GM12878 (cell line): ENCODE measurements around the gene OGFOD3. TPM values are rescaled to one million over a fixed set of nuclear protein-coding genes. Genes with fewer than 3 reads are reported as not detected.

ENCODE experiments used
- ATAC-seq: fragments of 200-7000 bp; cut with Tn5 transposase; 3 replicates; pipeline ENCODE4 v1.9.1; 2020; ENCODE audit warnings: mild to moderate bottlenecking, moderate library complexity
- BruUV-seq: library from RNA; stranded (reverse); fragments of 400-500 nt; replicated peaks from 2 replicates; lab custom pipeline; 2021; lab: Mats Ljungman, UMichigan
- CTCF ChIA-PET: fragments of 300-600 bp; sonication (Branson Sonifier 250); formaldehyde crosslinking; extraction: SDS; loops from one replicate; lab custom pipeline; 2021; ENCODE audit warnings: inconsistent platforms; lab: Yijun Ruan, JAX
- POLR2A ChIA-PET: fragments of 350-600 bp; formaldehyde crosslinking; extraction: SDS; loops from one replicate; lab custom pipeline; 2021; ENCODE audit warnings: inconsistent platforms; lab: Charles Lee
- RAD21 ChIA-PET: fragments of 300-600 bp; sonication (Branson Sonifier 250); formaldehyde crosslinking; loops from one replicate; lab custom pipeline; 2023; ENCODE audit warnings: antibody characterized with exemption; ENCODE audit not compliant: unreplicated experiment; lab: Charles Lee
- SMC1A ChIA-PET: fragments of 300-600 bp; sonication (Branson Sonifier 250); formaldehyde crosslinking; loops from one replicate; lab custom pipeline; 2023; ENCODE audit not compliant: unreplicated experiment, uncharacterized antibody; lab: Charles Lee
- DNase-seq: peaks from one replicate; pipeline ENCODE4 v3.0.0-alpha.2; 2011; ENCODE audit warnings: low read depth, low spot score
- FAIRE-seq: peaks from 3 replicates; lab custom pipeline; 2011; peaks lifted over from hg19 to GRCh38; lab: Jason Lieb, UNC
- H2AFZ ChIP-seq: 2 replicates; pipeline ENCODE4 v1.6.0; 2011; ENCODE audit warnings: low read depth, low read length, control low read depth; ENCODE audit not compliant: control insufficient read depth
- H3K27ac ChIP-seq: 2 replicates; pipeline ENCODE4 v1.5.1; 2011; ENCODE audit warnings: control low read depth; ENCODE audit not compliant: control insufficient read depth, insufficient read depth
- H3K27me3 ChIP-seq, 2 experiments: replicated peaks in 1 of 2; 2 replicates each; pipeline versions ENCODE4 v1.6.0 to v1.6.1; 2011; ENCODE audit warnings: low read length in 1 of 2; ENCODE audit not compliant: control insufficient read depth in 2 of 2, insufficient read depth in 2 of 2
- H3K36me3 ChIP-seq, 2 experiments: 2 replicates each; pipeline ENCODE4 v1.5.1; 2011; ENCODE audit warnings: low read length in 1 of 2; ENCODE audit not compliant: control insufficient read depth in 2 of 2, insufficient read depth in 2 of 2
- H3K4me1 ChIP-seq: 2 replicates; pipeline ENCODE4 v1.6.1; 2011; ENCODE audit warnings: mild to moderate bottlenecking, low read length, moderate library complexity, mixed read lengths; ENCODE audit not compliant: control insufficient read depth, insufficient read depth
- H3K4me2 ChIP-seq: 2 replicates; pipeline ENCODE4 v1.6.0; 2011; ENCODE audit warnings: control low read depth; ENCODE audit not compliant: control insufficient read depth, insufficient read depth
- H3K4me3 ChIP-seq: fragments of 200-600 bp; sonication (generic); 2 replicates; pipeline ENCODE4 v1.5.1; 2016
- H3K79me2 ChIP-seq: 2 replicates; pipeline ENCODE4 v1.6.0; 2011; ENCODE audit warnings: low read length; ENCODE audit not compliant: control insufficient read depth, insufficient read depth
- H3K9ac ChIP-seq: 2 replicates; pipeline ENCODE4 v1.8.0; 2011; ENCODE audit warnings: low read length, control low read depth, mixed read lengths; ENCODE audit not compliant: control insufficient read depth, insufficient read depth
- H3K9me3 ChIP-seq: replicated peaks from 3 replicates; pipeline ENCODE4 v1.5.1; 2011; ENCODE audit warnings: mild to moderate bottlenecking, low read length; ENCODE audit not compliant: control insufficient read depth, insufficient read depth
- H4K20me1 ChIP-seq: 2 replicates; pipeline ENCODE4 v1.6.0; 2011; ENCODE audit not compliant: control insufficient read depth, insufficient read depth
- BCL11A ChIP-seq: IDR thresholded peaks from 2 replicates; pipeline ENCODE4 v1.6.1; 2011; ENCODE audit warnings: low read depth, low read length
- CBFB ChIP-seq: IDR thresholded peaks from 2 replicates; pipeline ENCODE4 v1.6.1; 2016; ENCODE audit warnings: antibody characterized with exemption, low read depth
- CEBPB ChIP-seq, 2 experiments: fragments of 150-350 bp in 1 of 2; IDR thresholded peaks; 2 replicates each; pipeline ENCODE4 v1.6.1; 2012 to 2014; ENCODE audit warnings: low read depth in 2 of 2, low read length in 2 of 2, borderline replicate concordance in 1 of 2, inconsistent platforms in 1 of 2
- GABPA ChIP-seq: IDR thresholded peaks from 2 replicates; pipeline ENCODE4 v1.6.1; 2014; ENCODE audit warnings: antibody characterized with exemption, low read depth, mild to moderate bottlenecking, inconsistent platforms
- HDAC2 ChIP-seq: fragments of 200-600 bp; sonication (generic); IDR thresholded peaks from 2 replicates; pipeline ENCODE4 v1.6.1; 2017
- MLLT1 ChIP-seq: fragments of 450-650 bp; IDR thresholded peaks from 2 replicates; pipeline ENCODE4 v1.6.1; 2016; ENCODE audit warnings: mild to moderate bottlenecking
- MTA3 ChIP-seq: IDR thresholded peaks from 2 replicates; pipeline ENCODE4 v1.6.1; 2012; ENCODE audit warnings: low read length, inconsistent platforms, borderline replicate concordance
- PAX5 ChIP-seq: IDR thresholded peaks from 2 replicates; pipeline ENCODE4 v1.6.1; 2011; ENCODE audit warnings: low read depth, low read length, borderline replicate concordance
- WGBS: methylation state at CpG from one replicate; pipeline ENCODE4 v1.1.6; 2016; ENCODE audit warnings: low lambda C conversion rate; ENCODE audit not compliant: insufficient replicate concordance, insufficient coverage; ENCODE audit errors: missing lambda C conversion rate; 5-methylcytosine and 5-hydroxymethylcytosine counted together
- in situ Hi-C: fragments of 300-500 bp; cut with MboI; formaldehyde crosslinking; loops from 9 replicates; pipeline ENCODE4 v1.14.3; 2018; ENCODE audit warnings: mixed read lengths
- intact Hi-C: fragments of 100-400 bp; cut with micrococcal nuclease; formaldehyde crosslinking; loops from one replicate; pipeline ENCODE4 v1.14.2; 2022; ENCODE audit not compliant: unreplicated experiment
- polyA plus RNA-seq, 11 experiments: library from polyadenylated mRNA; depleted of rRNA in 4 of 11; unstranded in 6 of 11; stranded (reverse) in 5 of 11; fragments of >200 nt; fragmentation: Nextera tagmentation in 4 of 11; fragmentation: Illumina TruSeq in 1 of 11; extraction: Ambion mirVana in 4 of 11; extraction: Trizol in 1 of 11; gene quantifications; 1 replicate in 1 of 11; 2 replicates in 10 of 11; pipeline versions ENCODE4 v1.2.1 to v1.2.3, GENCODE V29; 2011 to 2016; ENCODE audit warnings: inconsistent platforms in 2 of 11, missing spikeins in 2 of 11, low read depth in 1 of 11
- total RNA-seq, 4 experiments: library from RNA; depleted of rRNA in 3 of 4; stranded (reverse); fragments of >200 nt in 3 of 4; fragmentation: Illumina TruSeq in 1 of 4; extraction: Trizol in 1 of 4; gene quantifications; 2 replicates each; pipeline versions ENCODE4 v1.2.1 to v1.2.3, GENCODE V29; 2013 to 2021
- TF ChIP-seq, protein P1 (sequence below): IDR thresholded peaks from 2 replicates; pipeline ENCODE4 v1.6.1; 2012; ENCODE audit warnings: low read depth, low read length, improper control_type of control experiment
- TF ChIP-seq, protein P2 (sequence below): fragments of 450-650 bp; IDR thresholded peaks from 2 replicates; pipeline ENCODE4 v1.6.1; 2016; ENCODE audit warnings: mild to moderate bottlenecking
- TF ChIP-seq, protein P3 (sequence below): fragments of 150-350 bp; IDR thresholded peaks from 2 replicates; pipeline ENCODE4 v1.6.1; 2014; ENCODE audit warnings: mild to moderate bottlenecking, low read depth, low read length

Gene OGFOD3
- total and polyA plus RNA-seq, 10 of the 15 experiments (the other 5 are each of a cell fraction or from before 2014, with no cell fraction given), result 0.48 to 28.4 (median 18.3) TPM

DNA sequence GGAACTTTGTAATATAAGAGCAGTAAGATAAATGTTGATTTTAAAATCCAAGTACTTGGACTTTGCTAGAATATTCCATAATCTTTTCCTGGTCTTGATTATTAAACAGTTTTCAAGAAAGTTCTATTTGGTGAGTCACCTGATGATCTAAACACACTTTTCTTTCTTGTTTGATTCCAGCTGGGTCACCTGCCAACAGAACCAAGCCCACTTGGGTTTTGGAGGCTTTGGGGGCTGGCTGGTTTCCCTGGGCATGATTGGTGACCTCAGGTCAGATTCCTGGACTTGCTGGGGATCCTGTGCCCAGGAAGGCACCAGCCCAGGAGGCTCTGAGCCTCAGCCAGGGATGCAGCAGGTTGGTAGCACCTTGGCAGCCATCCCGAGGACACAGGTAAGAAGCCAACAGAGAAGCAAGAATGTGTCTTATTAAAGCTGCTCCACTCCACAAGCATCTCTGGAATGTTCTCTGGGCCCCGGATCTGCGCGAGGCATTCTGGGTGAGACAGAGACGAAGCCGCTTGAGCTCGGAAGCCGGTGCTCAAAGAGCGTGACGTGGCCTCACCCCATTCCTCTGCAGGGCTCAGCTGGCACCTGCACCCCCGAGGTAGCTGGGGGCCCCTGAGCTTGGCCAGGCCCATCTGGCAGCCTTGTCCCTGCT is 62.5 kb downstream of the OGFOD3 start:
- ChIA-PET SMC1A (interaction anchor here (0.8 kb wide), 1 partner anchor 63 kb away, joined by 5 read pairs; the partner anchor contains the start of gene OGFOD3), RAD21 (no interaction called here), CTCF (interaction anchor here (1.5 kb wide), 1 partner anchor 196 kb away, joined by 3 read pairs; no protein-coding TSS in a partner anchor), POLR2A (no interaction called here)
- no peaks in the 10 kb centered on the region for H3K27me3 ChIP-seq
- DNase-seq (no peak), FAIRE-seq (no peak), ATAC-seq (no peak)
- H3K9ac ChIP-seq, result no peak overlapping the region
- in situ Hi-C loops, result no loop called here
- TF ChIP-seq PAX5, result 0 out of 2 replicates have a peak, but pooled peaks have one; percentile 29
- no peak for TF ChIP-seq HDAC2
- no peak overlapping the region for H2AFZ ChIP-seq
- no peaks in the 10 kb centered on the region for H3K36me3 ChIP-seq
- H3K79me2 ChIP-seq, result no peaks in the 10 kb centered on the region
- no peak overlapping the region for H3K4me3 ChIP-seq
- 72% methylated on average over 11 of the region's 11 CpGs for WGBS
- H4K20me1 ChIP-seq, result no peaks in the 10 kb centered on the region
- H3K27ac ChIP-seq, result no peak overlapping the region
- H3K9me3 ChIP-seq, result no peaks in the 10 kb centered on the region
- H3K4me2 ChIP-seq, result no peak overlapping the region
- H3K4me1 ChIP-seq, result peaks cover 14% of the 10 kb centered on the region
- intact Hi-C loops, result no loop called here
- no TSS peak for BruUV-seq

GRCh38 chr17:82354804-82355308 is 63.5 kb downstream of the OGFOD3 start:
- ATAC-seq (no peak), DNase-seq (no peak), FAIRE-seq (no peak)
- intact Hi-C loops, result loop anchor here (5.0 kb wide), 1 partner anchor 137 kb away; no protein-coding TSS in a partner anchor
- Histone ChIP-seq H3K36me3 (no peaks in the 10 kb centered on the region), H3K79me2 (no peaks in the 10 kb centered on the region), H3K4me3 (no peak overlapping the region), H3K9me3 (no peaks in the 10 kb centered on the region), H3K4me1 (peaks cover 19% of the 10 kb centered on the region), H3K27ac (no peak overlapping the region), H3K4me2 (no peak overlapping the region), H2AFZ (no peak overlapping the region), H4K20me1 (no peaks in the 10 kb centered on the region), H3K9ac (no peak overlapping the region), H3K27me3 (no peaks in the 10 kb centered on the region)
- ChIA-PET SMC1A (no interaction called here), RAD21 (interaction anchor here (0.6 kb wide), 1 partner anchor 39 kb away, joined by 3 read pairs; no protein-coding TSS in a partner anchor), POLR2A (no interaction called here), CTCF (no interaction called here)
- in situ Hi-C loops, result loop anchor here (5.0 kb wide), 2 partner anchors 52 to 197 kb away; no protein-coding TSS in a partner anchor
- 47% methylated on average over 4 of the region's 7 CpGs for WGBS
- BruUV-seq, result no TSS peak
- TF ChIP-seq CBFB (no peak), CEBPB (IDR thresholded peaks at IDR 0.05; ENCODE audit: borderline replicate concordance in 1 of 2, low read depth in 2 of 2, low read length in 2 of 2) (no peak), MTA3 (no peak), HDAC2 (no peak), GABPA (no peak), MLLT1 (no peak), BCL11A (no peak)
- TF ChIP-seq, protein P1, sequence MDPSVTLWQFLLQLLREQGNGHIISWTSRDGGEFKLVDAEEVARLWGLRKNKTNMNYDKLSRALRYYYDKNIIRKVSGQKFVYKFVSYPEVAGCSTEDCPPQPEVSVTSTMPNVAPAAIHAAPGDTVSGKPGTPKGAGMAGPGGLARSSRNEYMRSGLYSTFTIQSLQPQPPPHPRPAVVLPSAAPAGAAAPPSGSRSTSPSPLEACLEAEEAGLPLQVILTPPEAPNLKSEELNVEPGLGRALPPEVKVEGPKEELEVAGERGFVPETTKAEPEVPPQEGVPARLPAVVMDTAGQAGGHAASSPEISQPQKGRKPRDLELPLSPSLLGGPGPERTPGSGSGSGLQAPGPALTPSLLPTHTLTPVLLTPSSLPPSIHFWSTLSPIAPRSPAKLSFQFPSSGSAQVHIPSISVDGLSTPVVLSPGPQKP, result no peak
- TF ChIP-seq, protein P2, sequence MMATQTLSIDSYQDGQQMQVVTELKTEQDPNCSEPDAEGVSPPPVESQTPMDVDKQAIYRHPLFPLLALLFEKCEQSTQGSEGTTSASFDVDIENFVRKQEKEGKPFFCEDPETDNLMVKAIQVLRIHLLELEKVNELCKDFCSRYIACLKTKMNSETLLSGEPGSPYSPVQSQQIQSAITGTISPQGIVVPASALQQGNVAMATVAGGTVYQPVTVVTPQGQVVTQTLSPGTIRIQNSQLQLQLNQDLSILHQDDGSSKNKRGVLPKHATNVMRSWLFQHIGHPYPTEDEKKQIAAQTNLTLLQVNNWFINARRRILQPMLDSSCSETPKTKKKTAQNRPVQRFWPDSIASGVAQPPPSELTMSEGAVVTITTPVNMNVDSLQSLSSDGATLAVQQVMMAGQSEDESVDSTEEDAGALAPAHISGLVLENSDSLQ, result no peak
- TF ChIP-seq, protein P3, sequence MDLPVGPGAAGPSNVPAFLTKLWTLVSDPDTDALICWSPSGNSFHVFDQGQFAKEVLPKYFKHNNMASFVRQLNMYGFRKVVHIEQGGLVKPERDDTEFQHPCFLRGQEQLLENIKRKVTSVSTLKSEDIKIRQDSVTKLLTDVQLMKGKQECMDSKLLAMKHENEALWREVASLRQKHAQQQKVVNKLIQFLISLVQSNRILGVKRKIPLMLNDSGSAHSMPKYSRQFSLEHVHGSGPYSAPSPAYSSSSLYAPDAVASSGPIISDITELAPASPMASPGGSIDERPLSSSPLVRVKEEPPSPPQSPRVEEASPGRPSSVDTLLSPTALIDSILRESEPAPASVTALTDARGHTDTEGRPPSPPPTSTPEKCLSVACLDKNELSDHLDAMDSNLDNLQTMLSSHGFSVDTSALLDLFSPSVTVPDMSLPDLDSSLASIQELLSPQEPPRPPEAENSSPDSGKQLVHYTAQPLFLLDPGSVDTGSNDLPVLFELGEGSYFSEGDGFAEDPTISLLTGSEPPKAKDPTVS, result no peak
